NB4 (cell line): ENCODE measurements around the gene NGFR.

Source experiments
- DNase-seq: peaks from one replicate; pipeline ENCODE4 v3.0.0; 2010; ENCODE audit warnings: low read depth
- H3K4me3 ChIP-seq: one replicate; pipeline ENCODE4 v1.5.1; 2011; ENCODE audit warnings: mild to moderate bottlenecking, low read depth, low read length, moderate library complexity
- CTCF ChIP-seq: IDR thresholded peaks from one replicate; pipeline ENCODE4 v1.5.1; 2012; ENCODE audit warnings: low read depth, low read length
- MAX ChIP-seq: IDR thresholded peaks from 2 replicates; pipeline ENCODE4 v1.6.1; 2011; ENCODE audit warnings: low read depth, low read length
- MYC ChIP-seq: IDR thresholded peaks from 2 replicates; pipeline ENCODE4 v1.6.1; 2011; ENCODE audit warnings: low read depth, low read length
- POLR2A ChIP-seq: IDR thresholded peaks from 2 replicates; pipeline ENCODE4 v1.6.1; 2011; ENCODE audit warnings: mild to moderate bottlenecking; ENCODE audit not compliant: insufficient read length; ENCODE audit errors: extremely low read depth

The NGFR gene

DNA sequence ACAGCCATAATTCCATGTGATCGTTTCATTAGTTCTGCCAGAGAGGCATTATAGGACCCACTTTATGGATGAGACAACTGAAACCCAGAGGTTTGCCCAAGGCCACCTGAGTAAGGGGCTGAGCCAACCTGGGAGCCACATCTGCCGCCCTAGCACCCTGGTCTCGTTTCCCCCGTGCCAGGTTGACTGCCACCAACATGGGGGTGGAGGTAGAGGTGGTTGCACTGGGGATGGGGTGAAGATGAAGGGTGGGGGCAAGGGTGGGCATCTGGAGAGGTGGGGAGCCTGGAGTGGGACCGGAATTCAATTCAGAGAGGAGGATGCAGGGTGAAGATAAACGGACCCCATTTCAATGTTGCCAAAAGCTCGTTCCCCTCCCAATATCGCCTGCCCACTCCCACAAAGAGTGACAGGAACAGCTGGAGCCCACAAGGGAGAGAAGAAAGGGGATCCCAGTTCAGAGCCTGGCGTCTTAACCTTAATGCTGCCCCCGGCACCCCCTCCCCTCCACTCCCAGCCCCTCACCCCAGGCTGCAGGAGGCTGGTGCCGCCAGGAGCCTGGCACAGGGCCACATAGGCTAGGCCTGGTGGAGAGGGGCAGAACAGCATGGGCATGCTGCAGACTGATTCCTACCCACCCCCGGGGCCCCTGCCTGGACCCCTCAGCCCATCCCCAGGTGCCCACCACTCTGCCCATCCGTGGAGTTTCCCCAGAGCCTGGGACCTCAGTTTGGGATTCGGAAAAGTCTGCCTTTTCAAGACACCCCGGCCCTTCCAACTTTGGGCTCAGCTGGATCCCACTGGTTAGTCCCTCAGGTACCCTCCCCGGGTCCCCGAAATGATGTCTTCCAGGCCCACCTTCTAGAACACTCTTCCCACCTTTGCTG lies 29.6 kb downstream of the NGFR start:
- DNase-seq, result no peak
- H3K4me3 ChIP-seq, result no peak overlapping the region
- TF ChIP-seq POLR2A, result no peak
- TF ChIP-seq MYC, result no peak
- TF ChIP-seq CTCF, result no peak
- no peak for TF ChIP-seq MAX

GRCh38 chr17:49525831-49526741 lies 31.0 kb downstream of the NGFR start:
- no peak for DNase-seq
- TF ChIP-seq MYC (no peak), MAX (no peak), POLR2A (no peak), CTCF (no peak)
- H3K4me3 ChIP-seq, result no peak overlapping the region

DNA sequence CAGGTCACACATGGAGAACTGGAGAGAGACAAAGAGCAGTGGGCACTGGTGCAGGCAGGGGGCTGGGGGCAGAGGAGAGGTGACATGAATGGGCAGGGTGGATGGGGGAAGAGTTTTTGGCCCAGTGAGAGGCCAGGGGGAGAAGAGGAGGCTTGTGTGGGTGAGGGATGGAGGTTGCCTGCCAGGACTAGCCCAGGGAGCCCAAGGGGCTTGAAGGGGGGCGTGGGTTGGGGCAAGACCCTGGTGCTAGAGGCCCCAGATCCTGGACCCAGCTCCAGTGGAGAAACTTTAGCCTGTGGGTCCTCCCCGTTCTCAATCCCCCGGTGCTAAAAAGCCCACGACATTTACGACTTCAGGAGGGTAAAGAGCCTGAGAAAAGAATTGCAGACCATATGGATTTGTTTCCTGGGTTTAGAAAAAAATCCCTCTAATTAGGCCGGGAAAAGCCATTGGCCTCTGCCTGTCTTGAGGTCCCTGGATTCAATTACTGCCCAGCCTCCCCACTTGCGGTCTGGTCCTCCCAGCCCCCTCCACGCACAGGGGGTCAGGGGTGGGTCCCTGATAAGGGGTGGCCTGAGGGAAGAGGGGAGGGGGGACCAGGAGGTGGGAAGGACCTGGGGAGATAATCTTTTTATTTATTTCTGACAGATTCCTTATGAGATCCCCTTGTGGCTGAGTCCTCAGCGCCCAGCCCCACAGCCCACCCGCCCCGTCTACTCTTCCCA lies 33.0 kb downstream of the NGFR start:
- H3K4me3 ChIP-seq, result no peak overlapping the region
- no peak for DNase-seq
- TF ChIP-seq MAX (no peak), POLR2A (no peak), CTCF (no peak), MYC (no peak)

DNA sequence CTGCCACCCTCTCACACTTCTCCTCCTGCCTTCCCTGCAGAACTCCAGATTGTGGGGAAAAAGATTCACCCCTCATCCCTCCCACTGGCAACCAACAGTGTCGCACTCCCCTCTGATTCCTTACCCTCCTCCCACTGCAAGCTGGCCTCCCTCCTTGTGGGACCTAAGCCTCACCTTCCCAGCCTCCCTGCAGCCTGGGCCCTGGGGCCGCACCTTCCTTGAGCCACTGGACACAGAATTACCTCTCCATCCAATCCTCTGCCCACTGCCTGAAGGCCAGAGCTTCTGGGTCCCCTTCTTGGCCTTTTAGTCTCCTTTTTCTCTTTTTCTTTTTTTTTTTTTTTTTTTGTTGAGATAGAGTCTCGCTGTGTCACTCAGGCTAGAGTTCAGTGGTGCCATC lies 33.9 kb downstream of the NGFR start:
- TF ChIP-seq CTCF (no peak), POLR2A (no peak), MAX (no peak), MYC (no peak)
- DNase-seq, result no peak
- H3K4me3 ChIP-seq, result no peak overlapping the region

DNA sequence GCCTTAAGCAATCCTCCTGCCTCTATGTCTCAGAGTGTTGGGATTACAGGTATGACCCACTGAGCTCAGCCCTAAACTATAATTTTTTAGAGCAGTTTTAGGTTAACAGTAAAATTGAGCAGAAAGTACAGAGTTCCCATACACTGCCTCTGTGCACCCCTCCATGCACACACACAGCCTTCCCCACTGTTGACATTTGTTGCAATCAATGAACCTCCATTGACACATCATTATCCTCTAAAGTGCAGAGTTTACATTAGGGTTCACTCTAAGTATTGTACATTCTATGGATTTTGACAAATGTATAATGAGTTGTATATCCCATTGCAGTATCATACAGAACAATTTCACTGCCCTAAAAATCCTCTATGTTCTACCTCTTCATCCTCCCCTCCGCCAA lies 35.0 kb downstream of the NGFR start:
- DNase-seq, result no peak
- H3K4me3 ChIP-seq, result no peak overlapping the region
- no peak for TF ChIP-seq MAX
- TF ChIP-seq CTCF, result no peak
- TF ChIP-seq POLR2A, result no peak
- no peak for TF ChIP-seq MYC
